Non-pigmented ciliary epithelial cell (primary cell): ENCODE measurements around the gene NANOS3.

Experiments
- DNase-seq: peaks from one replicate; pipeline ENCODE4 v3.0.0-alpha.2; 2010; ENCODE audit warnings: low read depth

NANOS3 gene

DNA sequence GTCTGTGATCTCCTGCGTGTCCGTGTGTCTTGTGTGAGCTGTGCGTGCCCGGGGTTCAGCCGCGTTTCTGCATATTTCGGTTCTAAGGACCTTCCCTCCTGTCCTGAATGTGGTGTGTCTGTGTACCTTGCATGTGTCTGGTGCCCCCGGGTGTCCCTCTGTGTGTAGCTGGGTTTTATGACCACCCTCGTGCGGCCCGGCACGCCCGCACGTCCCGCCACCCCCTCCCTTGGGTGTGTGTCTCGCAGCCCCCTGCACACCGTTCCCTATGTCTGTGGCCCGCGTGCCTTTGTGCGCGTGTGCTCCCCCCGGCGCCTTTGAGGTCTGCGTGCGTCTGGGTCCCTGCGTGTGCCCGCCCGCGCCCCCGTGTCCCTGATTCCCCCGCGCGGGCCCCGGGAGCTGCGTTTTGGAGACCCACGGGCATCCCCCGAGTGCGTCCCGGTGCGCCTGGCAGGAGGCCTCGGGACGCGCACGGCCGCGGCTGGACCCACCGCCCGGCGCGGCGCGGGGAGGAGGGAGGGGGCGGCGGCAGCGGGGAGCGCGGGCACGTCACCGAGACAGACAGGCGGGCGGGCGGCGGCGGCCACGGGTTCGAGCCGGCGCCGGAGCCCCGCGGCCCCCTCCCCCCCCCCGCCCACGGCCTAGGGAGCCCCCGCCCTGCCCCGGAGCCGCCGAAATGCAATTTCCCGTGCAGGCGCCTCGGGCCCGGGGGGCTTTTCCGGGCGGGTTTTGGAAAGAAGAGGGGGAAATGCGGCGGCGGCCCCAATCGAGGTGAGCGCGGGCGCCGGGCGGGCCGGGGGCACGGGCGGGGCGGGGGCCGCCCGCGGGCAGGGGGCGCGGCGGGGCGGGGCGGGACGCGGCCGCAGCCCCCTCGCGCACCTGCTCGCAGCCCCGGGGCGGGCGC, 12.0 kb upstream of the NANOS3 start:
- DNase-seq = no peak

DNA sequence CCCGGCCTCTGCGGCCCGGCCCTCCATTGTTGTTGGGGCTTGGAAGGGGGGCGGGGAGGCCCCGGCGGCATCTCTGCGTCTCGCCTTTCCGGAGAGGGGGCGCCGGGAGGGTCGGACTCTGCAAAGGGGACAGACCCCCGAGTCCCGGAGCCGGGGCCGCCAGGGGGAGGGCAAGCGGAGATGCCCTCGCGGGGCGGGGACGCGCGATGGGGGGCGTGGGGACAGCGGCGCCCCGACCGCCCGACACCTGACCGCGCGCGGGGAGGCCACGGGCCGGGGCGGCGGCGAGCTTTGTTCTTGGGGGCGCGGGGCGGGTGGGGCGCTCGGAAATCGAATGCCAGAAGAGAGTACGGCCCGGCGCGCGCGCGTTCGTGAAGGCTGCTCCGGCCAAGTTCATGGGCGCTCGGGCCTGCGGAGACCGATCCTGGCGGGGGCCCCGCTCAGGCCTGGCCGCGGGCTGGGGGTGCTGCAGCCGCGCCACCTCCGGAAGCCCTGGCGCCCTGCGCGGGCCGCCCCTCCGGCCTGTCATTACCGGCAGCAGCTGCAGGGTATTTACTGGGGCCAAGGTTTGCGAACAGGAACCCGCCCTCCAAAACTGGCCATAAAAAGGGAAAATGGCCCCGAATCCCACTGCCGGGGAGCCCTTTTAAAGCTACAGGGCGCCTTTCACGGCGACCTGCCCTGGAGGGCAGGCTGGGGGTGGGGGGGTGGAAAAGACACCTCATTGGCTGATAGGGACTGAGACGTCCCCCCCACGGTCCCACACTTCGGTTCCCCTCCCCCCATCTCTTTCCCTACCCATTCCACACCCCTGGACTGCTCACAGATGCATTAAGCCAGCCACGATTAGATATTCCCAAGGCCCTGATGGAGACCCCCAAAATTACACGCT, 11.1 kb upstream of the NANOS3 start:
- no peak for DNase-seq

DNA sequence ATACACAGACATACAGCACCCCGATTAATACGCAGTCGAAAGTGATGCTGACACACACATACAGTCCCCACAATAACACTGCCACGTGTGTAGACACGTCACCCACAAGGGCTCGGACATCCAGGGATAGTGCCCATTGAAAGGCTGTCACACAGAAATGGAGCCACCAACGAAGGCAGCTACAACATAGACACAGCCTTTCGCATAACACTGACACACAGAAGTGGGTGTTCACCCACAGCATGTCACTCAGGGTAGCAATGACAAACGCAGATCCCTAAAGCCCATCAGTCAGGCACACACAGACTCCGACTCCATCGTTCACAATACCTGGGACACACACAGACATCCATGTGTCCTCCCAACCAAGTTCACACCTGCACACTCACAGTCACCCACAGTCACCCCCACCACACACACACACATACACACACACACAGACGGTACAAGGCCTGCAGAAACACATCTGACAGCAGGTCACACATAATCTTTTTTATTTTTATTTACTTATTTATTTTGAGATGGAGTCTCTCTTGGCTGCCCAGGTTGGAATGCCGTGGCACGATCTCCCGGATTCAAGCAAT, 10.4 kb upstream of the NANOS3 start:
- DNase-seq = no peak

DNA sequence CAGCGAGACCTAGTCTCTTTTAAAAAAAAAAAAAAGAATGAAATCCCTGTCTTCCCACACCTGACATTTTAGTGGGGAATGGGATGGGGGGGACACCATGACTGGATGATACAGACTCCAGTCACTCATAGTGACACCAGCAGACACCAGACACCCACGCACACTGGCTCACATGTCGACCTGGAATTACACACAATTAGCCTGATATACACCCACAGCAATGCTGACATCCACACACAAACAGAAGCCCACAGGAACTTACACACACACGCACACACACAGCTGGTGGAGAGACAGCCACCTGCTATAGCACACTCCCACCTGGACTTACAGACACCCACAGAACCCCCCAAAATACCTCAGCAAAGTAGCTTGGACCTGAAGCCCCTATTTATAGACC, 8.3 kb upstream of the NANOS3 start:
- no peak for DNase-seq

DNA sequence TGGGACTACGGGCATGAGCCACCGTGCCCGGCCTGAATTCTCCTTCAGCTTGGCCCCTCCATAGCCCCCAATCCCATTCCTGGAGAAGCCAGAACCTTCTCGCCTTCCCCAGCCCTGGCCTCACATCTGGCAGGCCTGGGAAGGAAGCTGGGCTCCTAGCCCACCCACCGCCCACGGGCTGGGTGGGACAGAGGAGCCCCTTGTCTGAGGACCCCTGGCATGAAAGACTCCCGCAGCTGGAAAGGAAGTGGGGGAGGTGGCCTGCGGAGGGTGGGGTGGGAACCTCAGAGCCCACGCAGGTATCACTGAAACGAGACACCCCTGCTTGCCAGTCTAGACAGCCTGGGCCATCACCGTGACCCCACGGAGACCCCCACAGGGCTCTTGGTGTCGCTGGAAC, 7.7 kb upstream of the NANOS3 start:
- DNase-seq = no peak

DNA sequence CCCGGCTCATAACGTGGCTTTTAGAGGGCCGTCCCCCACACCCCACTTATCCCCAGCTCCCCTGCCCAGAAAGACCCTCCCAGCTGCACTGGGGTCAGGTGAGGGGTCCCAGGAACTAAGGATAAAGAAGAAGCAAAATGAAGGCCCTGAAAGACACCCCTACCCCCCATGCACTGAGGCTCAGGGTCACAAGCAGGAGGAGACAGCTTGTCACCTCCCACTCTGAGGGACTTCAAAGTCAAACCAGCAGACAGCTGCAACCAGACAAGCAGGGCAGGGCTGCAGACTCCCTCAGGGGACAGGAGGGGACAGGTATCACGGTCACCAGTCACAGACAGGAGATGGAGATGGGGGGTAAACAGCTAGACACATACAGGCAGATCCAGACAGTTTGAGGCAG, 6.1 kb upstream of the NANOS3 start:
- DNase-seq = no peak

DNA sequence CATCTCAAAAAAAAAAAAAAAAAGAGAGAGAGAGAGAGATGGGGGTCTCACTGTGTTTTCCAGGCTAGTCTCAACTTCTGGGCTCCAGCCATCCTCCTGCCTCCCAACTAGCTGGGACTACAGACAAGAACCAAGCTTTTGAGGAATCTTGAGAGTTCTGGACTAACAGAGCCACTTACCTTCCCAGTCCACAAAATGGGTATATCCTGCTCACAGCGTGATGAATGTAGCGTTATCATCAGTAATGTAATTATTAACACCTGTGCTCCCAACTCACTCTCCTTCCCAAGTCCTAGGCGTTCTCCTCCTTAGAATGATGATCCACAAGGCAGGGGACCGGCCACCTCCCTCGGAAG, 4.6 kb upstream of the NANOS3 start:
- DNase-seq = no peak

DNA sequence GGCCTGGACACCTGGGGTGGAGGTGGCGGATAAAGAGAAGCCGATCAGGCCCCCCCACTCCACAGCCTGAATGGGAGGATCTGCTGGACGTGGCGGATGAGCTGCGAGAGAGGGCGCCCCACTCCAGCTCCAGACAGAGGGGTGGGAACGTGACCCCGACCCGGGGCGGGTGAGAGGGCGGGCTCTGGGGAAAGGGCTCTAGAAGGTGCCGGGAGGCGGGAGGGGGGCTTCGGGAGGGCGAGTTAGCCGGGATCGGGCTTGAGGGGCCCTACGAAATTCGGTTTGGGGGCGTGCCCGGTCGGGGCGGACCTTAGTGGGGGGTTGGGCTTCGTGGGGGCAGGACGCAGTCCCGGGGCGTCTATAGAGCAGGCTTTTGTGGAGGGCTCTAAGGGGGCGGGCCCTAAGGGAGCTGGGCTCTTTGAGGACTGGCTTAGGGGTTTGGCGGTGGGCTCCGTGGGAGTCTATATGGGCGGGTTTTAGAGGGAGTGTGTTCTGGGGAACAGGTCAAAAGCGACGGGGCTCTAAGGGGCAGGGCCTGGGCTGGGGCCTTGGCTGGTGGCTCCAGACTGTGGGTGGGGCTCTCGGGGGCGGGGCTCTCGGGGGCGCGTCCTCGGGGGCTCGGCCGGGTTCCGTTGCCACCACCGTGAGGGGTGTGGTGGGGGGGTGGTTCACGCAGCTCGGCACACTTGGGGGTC, 4.1 kb upstream of the NANOS3 start:
- DNase-seq = no peak

DNA sequence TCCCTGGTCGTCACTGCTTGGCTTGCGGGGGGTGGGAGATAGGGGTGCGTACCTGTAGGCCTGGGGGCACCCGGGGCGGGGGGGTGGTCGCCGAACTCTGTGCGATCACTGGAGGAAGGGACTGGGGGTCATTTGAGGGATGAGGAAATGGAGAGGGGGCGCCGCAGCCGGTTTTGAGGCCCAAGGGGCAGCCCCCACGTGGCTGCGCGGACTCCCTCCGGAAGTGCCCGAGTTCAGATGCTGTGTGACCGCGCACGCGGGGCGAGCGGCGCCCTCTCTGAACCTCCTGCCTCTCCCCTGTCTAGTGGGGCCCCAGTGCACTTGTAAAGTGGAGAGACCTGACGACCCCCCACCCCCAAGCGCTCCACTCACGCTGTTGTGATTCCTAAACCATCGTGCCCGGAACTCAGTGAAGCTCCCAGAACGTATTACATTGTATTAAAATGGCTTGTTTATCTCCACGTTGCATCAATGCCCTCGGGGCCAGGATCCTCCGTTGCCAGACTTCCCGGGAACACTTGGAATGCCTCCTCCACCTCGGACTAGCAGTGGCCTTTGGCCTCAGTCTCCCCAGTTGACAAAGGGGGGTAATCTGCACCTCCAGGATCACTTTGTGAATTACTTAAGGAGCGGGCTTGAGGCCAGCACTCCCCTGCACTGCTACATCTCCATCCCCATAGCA, 3.0 kb upstream of the NANOS3 start:
- DNase-seq = no peak

DNA sequence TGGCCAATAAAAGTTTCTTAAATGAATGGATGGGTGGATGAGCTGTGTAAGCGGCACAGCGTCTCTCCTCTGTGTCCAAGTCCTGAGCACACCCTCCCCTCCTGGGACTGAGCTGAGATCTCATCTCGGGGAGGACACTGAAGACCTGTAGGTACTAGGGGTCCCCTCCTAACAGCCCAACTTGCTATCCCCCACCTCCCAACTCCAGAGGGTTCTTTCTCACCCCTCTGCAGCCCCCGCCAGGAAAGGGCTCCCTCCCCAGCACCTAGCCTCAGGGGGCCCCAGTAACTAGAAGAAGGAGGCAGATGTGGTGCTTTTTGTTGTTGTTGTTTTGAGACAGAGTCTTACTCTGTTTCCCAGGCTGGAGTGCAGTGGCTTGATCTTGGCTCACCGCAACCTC, 1.1 kb upstream of the NANOS3 start:
- no peak for DNase-seq

DNA sequence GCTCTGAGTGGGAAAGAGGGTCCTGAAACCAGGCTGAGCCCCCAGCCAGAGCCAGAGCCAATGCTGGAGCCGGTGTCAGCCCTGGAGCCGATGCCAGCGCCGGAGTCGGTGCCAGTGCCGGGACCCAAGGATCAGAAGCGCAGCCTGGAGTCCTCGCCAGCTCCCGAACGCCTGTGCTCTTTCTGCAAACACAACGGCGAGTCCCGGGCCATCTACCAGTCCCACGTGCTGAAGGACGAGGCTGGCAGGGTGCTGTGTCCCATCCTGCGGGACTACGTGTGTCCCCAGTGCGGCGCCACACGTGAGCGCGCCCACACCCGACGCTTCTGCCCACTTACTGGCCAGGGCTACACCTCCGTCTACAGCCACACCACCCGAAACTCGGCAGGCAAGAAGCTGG, 369 bp downstream of the NANOS3 start:
- DNase-seq = no peak

DNA sequence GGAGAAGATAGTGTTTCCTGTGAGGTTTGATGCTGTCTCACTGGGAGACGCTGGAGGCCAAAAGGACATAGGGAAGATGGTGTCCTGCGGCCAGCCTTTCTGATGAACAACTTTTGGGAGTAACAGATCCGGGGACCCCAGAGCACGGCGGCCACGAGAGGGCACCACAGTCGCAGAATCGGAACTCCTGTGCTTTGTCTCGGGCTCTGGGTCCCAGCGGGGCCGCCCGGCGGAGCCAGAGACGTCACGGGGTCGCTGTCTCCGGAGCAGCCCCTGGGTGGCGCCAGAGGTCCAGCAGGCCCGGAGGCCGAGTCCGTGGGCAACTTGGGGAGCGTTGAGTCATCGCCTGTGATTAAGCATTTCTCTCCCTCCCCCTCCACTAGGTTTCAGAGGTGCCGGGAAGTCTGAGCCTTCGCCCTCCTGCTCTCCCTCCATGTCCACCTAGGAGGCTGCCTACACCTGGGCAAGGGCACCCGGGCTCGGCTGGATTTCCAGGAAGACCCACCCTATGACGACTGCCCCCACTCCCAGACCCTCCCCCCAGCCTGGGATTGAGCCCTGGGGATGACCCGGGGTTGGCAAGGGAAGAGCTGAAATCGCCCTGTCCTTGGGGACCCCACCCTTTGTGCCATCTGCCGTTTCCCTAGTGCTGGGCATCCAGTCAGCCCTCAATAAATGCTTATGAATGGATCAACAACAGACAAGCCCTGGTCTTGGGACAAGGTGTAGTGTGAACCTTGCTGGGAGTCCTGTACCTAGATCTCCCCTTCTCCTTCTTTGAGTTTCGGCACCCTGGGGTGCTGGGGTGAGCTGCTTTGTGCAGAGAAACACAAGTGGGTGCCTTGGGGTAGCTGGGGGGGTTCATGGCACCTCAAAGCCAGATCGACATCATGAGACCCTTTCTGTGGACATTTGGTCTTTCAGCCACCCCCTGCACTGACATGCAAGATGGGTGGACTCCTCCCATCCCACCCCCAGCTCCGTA, 3.4 kb downstream of the NANOS3 start:
- DNase-seq = peak; percentile 76

DNA sequence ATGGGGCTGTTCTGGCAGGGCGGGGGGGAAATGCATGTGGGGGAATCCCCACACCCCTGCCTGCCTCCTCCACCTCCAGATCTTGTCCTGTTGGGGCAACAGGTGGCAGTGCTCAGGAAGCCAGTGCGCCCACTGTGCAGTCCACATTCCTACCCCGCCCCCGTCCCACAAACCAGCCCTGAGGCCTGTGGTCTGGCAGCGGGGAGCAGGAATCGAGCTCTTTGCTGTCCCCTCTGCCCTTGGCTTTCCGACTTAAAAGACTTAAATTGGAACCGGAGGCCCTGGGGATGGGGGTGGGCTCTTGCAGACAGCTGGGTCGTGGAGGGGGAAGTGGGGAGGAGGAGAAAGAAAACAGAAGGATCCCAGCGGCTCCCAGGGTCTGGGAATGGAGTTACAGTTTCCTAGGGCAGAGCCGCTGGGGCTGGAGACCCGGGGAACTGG, 4.3 kb downstream of the NANOS3 start:
- DNase-seq = no peak

DNA sequence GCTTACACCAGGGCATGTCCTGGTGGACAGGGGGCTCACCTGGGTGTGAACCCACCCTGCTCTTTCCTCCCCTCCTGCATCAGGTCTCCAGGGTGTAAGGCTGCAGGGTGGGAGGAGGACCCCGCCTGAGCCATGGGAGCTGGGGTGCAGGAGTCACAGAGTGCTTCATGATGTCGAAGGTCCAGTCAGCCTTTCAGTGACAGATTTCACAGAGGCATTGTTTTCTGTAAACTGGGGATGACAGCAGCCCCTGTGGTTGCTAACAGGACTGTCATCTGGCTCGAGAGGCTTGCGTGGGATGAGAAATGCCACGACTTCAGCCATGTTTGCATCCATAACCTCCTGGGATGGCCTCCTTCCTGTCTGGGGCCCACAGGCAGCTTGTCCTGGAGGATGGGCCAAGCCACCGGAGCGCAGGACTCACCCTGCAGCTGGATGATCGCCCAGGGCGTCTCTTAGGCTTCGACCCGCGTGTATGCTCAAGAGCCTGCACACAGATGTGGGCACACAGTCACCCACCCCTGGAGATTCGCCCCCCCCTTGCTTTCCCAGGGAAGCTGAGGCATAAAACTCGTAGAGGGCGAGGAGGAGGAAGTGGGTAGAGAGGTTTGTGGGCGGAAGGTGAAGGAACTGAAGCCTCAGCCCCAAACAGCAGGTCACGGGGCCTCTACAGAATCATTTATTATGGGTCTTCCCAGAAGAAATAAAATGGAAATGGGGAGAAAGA, 4.9 kb downstream of the NANOS3 start:
- no peak for DNase-seq

DNA sequence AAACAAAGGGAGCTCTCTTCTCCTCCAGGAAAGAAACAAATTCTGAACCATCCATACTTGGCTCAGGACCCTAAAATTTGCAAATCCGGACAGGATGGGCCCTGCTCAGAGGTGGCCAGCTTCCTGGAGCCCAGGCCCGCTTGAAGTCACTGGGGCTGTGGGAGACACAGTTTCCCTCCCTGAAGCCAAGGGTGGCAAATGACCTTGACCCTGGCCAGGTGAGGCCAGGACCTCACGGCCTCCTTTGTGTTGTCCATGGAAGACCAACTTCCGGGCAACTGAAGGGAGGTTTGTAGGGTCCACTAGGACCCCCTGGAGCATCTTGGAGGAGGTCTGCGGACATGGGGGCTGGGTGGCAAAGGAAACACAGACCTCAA, 5.5 kb downstream of the NANOS3 start:
- DNase-seq = no peak

DNA sequence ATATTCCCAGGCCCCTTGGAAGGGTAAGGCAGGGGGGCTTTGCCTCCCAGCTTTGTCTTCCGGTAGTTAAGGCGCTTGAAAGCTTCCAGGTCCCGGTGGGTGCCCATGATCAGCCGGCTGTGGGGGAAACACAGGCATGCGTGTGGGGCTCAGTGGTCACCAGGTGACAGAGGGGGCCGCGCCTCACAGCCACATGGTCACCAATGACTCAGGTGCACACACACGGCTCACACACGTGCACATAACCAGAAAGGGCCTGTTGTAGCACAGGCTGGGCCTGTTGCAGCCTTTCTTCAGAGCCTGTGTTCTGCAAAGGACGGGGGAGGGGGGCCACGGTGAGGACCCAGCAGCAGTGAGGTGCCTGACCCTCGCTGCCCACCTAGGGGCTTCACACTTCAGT, 5.9 kb downstream of the NANOS3 start:
- no peak for DNase-seq

DNA sequence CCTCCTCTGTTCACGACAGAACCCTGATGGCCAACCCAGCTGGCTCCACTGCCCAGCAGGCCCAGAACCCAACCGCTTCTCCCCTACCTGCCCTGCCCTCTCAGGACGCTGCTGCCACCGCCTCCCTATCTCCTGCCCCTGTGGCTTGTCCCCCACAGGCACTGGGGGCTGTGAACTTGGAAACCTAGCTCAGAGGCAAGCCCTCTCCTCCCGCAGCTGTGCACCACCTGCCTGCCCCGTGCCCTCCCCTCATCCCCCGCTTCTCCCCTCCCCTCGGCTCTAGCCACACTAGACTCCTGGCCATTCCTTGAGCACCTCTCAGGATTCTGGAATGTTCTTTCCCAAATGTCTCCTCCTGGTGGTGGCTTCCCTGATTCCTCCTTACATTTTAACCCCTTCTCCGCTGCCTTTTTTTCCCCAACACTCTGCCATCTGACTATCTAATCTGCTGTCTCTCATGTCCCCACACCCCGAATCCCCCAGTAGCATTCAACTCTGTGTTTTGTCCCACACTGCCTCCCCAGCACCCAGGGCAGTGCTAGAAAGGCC, 6.7 kb downstream of the NANOS3 start:
- DNase-seq = no peak

DNA sequence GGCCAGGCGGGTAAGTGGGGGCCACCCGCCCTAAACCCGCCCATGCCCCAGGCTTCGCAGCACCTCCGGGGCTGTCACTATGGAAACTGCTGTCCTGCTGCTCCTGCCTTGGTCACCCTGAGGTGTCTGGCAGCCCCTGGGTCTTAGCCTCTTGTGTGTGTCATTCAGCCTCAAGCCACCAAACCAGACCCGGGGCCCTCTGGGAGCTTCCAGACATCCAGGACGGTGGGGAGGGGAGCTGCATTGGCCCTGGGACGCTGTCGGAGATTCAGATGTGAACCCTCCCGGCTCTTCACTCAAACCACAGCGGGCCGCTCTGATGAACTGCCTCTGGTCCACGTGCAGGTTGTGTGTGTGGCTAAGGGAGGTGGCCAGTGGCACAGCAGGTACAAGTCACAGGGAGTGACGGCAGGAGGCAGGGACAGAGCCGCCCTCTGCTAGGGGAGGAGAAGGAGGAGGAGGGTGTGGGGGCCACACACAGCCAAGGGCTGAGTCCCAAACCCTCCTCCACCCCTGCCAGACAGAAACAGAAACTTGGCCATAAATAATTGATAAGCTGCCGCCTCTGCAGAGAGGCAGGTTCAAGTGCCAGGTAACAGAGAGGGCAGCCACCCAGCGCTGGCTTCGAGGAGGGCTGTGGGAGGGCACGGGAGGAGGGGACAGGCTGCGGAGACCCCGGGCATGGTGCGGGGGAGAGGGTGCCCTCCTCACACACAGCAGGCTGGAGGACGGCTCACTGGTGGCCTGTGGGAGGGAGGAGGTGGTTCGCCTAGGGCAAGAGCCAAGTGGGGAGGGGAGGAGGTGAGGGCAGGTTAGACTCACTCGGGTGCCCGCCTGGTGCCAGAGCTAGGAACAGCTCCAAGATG, 8.0 kb downstream of the NANOS3 start:
- DNase-seq = no peak
